ENCODE data around the gene TTI1. TPM values are rescaled to one million over a fixed set of nuclear protein-coding genes. Genes with fewer than 3 reads are reported as not detected.
A peak's percentile ranks its signal among the peaks of the same experiment; 100 is the strongest.
"Not testable (repeated sequence)": the region's sequence is repeated elsewhere in the genome, so short reads cannot be mapped to it uniquely, and the experiment has no call there.

The TTI1 gene
- total RNA-seq, 1 experiment from 2014 or later: 25.7 TPM

DNA sequence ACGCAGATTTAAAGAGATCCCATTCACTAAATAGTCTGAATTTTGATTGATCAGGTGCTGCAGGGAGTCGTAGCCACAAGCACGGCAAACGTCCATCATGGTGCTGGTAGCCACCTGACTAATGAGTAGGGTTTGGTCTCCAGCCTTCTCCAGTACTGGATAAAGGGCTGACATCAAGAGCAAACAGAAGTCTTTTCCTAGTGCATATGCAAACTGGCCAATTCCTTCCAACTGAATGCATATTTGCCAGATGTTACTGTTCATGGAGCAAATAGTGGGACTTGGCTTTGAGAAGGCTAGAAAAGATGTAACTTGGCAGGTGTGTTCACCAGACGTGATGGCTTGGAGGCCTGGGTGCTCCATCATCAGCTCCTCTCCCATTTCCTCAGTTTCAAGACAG lies 21.6 kb downstream of the TTI1 start:
- DNase-seq (ENCODE audit: low spot score): no peak

DNA sequence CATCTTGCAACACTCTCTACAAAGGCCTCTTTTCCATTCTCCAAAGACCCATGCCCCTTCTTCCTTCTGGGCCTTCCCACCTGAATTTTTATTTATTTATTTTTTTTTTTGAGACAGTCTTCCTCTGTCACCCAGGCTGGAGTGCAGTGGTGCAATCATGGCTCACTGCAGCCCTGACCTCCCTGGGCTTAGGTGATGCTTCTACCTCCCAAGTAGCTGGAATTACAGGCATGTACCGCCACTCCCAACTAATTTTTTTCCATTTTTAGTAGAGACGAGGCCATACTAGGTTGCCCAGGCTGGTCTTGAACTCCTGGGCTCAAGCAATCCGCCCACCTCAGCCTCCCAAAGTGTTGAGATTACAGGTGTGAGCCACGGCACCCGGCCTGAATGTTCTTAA lies 23.8 kb downstream of the TTI1 start:
- DNase-seq (ENCODE audit: low spot score): not testable (repeated sequence)

DNA sequence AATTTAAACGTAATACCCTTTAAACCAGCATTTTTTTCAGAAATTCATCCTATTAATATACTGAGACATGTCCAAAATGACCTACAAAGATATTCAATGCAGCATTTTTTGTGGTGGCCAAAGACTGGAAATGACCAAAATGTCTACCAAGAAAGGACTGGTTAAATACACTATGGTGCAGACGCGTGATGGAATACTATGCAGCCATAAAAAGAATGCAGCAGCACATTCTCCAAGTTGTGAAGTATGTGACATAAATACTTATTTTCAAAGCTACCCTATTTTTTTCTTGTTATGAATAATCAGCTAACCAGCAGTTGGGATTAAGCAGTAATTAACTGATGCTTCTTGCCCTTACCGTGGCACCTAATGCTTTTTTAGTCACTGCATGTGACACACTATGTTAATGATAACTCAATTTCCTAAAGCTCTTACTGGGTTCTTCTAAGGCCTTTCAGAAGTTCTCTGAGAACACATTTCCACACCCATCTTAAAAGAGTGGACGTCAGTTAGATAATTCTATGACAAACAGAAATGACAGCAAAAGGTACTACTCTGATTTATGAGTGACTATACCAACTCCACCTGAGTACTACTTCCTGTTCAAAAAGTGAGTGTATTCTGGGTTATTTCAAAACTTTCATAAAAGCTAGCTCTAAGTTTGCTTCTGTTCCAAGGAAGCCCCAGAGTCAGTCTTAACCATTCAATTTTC lies 24.9 kb downstream of the TTI1 start:
- DNase-seq (ENCODE audit: low spot score): no peak

DNA sequence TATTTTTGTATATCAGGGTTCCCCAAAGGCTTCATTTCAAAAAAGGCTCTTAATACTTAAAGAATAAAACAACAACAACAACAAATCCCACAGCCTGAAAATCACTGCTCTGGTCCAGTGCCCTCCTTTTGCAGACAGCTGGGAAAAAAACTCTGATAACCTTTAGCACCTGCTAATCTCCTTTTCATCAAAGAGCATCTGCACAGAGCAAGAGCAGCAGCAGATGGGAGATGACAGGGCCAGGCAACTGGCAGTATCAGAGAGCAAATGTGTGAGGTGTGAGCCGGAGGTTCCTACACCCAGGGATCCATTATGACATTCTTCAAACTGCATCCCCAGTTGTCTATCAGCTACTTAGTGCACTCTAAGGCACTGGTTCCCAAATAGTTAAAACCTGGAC lies 25.7 kb downstream of the TTI1 start:
- DNase-seq (ENCODE audit: low spot score): no peak

- no peak for DNase-seq (ENCODE audit: low spot score)
These were observed 27.4 kb downstream of the TTI1 start for GRCh38 chr20:38005903-38006302.

GRCh38 chr20:38004416-38004815 lies 28.8 kb downstream of the TTI1 start:
- DNase-seq (ENCODE audit: low spot score): no peak

GRCh38 chr20:38002422-38002821 lies 30.8 kb downstream of the TTI1 start:
- DNase-seq (ENCODE audit: low spot score): no peak

GRCh38 chr20:38001981-38002380 lies 31.3 kb downstream of the TTI1 start:
- DNase-seq (ENCODE audit: low spot score): no peak

DNA sequence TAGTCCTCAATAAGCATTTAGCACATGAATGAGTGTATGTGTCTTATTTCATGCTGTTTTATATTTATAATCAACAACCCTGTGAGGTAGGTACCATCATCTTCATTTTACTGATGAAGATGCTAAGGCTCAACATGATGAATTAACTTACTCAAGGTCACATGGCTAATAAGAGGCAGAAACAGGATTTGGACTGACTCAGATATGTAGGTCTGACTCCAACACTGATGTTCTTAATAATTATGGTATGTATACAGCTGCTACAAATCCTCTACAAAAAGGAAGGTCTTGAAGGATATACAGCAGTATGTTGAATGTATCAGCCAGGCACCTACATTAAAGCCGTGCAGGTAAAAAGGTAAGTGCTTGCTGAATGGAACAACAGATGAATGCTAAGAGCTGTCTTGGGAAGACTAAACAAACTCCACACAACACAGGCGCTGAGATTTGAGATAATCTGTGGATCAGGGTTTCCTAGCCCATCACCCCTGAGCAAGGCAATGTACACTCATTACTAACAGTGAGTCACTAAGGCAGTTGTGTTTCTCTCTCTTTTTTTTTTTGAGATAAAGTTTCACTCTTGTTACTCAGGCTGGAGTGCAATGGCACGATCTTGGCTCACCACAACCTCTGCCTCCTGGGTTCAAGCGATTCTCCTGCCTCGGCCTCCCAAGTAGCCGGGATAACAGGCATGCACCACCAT lies 31.9 kb downstream of the TTI1 start:
- no peak for DNase-seq (ENCODE audit: low spot score)

GRCh38 chr20:38000293-38000692 lies 33.0 kb downstream of the TTI1 start:
- no peak for DNase-seq (ENCODE audit: low spot score)

DNA sequence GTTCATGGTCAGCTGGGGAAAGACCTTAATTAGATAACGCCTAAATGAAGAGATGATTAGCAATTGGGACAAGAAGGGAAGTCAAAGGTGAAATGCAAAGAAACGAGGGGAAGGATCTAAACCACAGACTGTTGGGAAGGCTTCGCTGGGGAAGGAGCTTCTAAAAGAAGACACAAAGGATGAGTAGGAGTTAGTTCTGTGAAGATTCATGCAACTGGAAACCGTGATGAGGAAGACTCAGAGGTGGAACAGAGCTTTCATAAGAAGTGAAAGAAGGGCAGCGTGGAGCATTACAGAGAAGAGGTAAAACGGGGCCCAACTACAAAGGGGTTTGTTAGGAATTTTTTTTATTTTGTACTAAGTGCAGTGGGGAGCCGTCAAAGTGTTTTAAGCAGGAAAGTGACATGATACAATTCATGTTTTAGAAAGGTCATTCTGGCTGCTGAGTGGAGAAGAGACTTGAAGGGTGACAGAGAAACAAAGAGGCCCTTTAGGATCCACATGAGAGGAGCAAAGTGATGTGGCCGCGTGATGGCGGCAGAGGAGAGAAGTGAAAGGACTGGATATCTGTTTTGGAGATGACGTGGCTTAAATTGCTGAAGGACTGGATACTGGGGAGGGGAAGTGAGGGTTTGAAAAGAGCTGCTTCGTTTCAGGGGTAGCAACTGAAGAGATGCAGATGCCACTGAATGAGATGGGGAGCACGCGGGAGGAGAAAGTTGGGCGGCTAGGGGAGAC lies 33.6 kb downstream of the TTI1 start:
- no peak for DNase-seq (ENCODE audit: low spot score)

DNA sequence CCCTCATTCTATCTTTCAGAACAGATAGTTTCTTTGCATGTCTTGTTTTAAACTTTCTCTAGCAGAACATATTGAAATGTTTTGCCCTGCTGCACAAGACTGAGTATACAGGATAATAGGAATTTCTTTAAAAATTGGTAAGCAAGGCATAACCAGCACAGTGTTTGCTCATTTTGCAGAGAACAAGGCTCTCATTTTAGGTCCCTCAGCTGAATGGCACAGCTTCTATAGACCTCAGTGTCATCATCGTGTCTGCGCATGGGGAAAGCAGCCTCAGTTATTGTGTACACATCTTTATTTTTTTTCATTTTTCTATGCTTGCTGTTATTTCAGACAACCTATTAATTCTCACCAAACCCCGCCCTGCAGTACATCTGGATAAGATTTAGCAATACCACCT lies 35.7 kb downstream of the TTI1 start:
- DNase-seq (ENCODE audit: low spot score): no peak

- no peak for DNase-seq (ENCODE audit: low spot score)
These were observed 37.2 kb downstream of the TTI1 start for GRCh38 chr20:37995856-37996605.

DNA sequence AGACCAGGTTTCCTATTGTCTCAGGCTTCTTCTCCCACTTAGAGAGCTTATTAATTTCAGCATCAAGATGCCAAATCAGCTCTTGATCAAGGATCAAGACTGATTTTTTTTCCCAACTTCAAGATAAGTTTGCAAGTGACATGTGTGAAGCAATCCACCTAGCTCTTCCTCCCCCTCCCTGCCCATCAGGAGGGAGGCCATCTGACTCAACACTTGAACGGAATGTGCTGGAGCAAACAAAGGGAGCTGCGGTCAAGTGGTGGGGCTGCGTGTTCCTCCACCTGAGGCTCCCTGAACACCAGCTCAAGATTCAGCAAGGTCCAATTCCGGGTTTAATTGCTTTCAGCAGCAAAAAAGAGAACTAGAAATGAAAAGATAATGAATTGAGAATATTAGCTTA lies 38.7 kb downstream of the TTI1 start:
- DNase-seq (ENCODE audit: low spot score): peak; percentile 33

DNA sequence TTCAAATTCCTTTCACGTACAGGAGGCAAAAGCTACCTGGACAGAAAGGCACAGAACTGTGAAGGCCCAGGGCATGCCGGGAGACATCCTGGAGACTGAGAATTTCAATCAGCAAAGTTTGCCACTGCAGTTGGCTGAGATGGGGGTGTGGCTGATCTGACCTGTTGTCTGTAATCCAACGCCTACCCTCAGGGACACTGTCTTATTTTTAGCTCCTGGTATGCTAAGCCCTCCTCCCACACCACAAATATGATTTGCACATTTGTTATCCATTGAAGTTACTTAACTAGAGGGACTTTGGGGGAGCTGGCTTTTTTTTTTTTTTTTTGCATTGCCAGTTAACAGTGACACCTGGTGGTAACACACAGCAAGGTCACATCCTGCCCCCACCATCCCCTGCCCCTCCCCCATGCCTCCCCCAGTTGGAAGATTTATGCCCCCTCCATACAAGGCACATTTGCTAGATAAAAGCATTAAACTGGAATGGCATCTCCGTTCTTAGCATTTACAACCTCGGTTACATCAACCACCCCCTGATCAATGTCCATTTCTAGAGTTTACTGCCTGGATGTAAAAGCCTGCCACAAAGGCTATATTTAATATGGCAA lies 40.4 kb downstream of the TTI1 start:
- peak; percentile 71 for DNase-seq (ENCODE audit: low spot score)

GRCh38 chr20:37991908-37992307 lies 41.3 kb downstream of the TTI1 start:
- DNase-seq (ENCODE audit: low spot score): no peak

DNA sequence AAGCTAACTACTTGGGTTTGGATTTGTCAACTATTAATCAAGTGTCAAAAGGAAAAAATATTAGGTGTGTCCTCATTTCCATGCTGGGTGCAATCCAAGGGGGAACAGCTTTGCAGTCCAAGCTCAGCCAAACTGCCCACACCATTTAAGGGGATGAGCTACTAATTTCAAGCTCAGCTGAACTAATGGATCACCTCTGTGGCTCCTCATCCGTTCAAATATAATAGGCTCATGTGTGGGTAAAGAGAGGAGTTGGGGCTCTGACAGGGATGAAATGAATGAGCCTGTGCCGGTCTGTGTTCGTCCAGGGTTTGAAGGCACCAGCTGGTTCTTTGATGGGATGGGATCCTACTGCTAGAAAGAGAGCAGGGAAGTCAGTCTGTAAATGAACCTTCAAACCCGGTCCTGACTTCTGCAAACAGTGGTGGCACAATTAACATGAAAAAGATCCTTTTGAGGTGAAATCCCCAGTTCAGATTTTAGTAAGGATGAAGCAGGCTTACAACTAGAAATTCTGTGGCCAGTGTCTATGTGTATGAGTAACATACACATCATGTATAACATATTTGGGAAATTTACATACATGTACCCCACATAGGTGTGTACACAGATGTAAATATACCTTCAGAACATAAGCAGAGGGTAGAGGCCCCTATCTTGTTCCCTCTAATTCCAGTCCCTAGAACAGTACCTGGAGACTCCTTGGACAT lies 41.9 kb downstream of the TTI1 start:
- no peak for DNase-seq (ENCODE audit: low spot score)

DNA sequence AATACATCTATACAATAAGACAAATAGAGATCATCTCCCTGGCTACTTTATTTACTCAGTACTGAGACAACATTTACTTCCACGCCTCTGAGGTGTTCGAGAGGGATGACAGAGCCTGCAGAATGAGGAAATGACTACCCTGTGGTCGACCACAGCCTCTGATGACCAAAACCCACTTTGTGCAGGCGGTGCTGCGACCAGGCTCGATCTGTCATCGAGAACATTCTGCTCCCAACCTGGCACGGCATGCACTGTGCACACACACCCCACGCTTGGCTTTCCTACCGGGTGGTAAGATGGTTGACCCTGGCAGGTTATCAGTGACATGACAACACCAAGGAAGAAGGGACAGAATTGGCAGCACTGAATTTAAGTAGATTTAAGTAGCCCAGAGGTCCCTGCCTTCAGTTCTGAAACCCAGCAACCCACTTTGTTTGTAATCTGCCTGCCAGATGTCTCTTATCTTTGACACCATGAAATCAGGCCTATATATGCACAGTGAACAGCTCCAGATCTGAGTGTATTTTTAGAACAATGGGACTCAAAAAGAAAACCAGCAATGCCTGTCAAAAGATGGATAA lies 42.6 kb downstream of the TTI1 start:
- peak; percentile 44 for DNase-seq (ENCODE audit: low spot score)

GRCh38 chr20:37989601-37990295 lies 43.5 kb downstream of the TTI1 start:
- no peak for DNase-seq (ENCODE audit: low spot score)
